HG03095 (cell line): Measurements from ENCODE around the gene NKAIN2.
"Not testable (repeated sequence)": the region's sequence is repeated elsewhere in the genome, so short reads cannot be mapped to it uniquely, and the experiment has no call there.

Experiments used
- ATAC-seq: cut with Tn5 transposase; IDR thresholded peaks from one replicate; pipeline ENCODE4 v1.9.1; 2021; ENCODE audit warnings: moderate library complexity; ENCODE audit not compliant: unreplicated experiment

The NKAIN2 gene

GRCh38 chr6:124412657-124413056, 609.0 kb downstream of the NKAIN2 start:
- ATAC-seq: not testable (repeated sequence)

GRCh38 chr6:124420116-124420840, 616.6 kb downstream of the NKAIN2 start:
- ATAC-seq: no peak

GRCh38 chr6:124423621-124424020, 620.0 kb downstream of the NKAIN2 start:
- no peak for ATAC-seq

GRCh38 chr6:124430740-124431318, 627.2 kb downstream of the NKAIN2 start:
- no peak for ATAC-seq

- ATAC-seq: no peak
Measured at GRCh38 chr6:124432620-124433019, 629.0 kb downstream of the NKAIN2 start.

GRCh38 chr6:124433387-124434160, 629.9 kb downstream of the NKAIN2 start:
- ATAC-seq: no peak

- ATAC-seq: no peak
Measured at GRCh38 chr6:124434421-124434820, 630.8 kb downstream of the NKAIN2 start.

- peak; percentile 45 for ATAC-seq
Measured at GRCh38 chr6:124436803-124437202, 633.1 kb downstream of the NKAIN2 start.

- ATAC-seq: no peak
Measured at GRCh38 chr6:124438546-124439065, 634.9 kb downstream of the NKAIN2 start.

GRCh38 chr6:124441450-124441849, 637.8 kb downstream of the NKAIN2 start:
- ATAC-seq: no peak

GRCh38 chr6:124443541-124443940, 639.9 kb downstream of the NKAIN2 start:
- ATAC-seq: no peak

- no peak for ATAC-seq
Measured at GRCh38 chr6:124445581-124445980, 641.9 kb downstream of the NKAIN2 start.

- no peak for ATAC-seq
Measured at GRCh38 chr6:124446961-124447360, 643.3 kb downstream of the NKAIN2 start.

GRCh38 chr6:124459268-124459667, 655.6 kb downstream of the NKAIN2 start:
- ATAC-seq: no peak

- ATAC-seq: no peak
Measured at GRCh38 chr6:124462750-124463149, 659.1 kb downstream of the NKAIN2 start.

GRCh38 chr6:124463271-124463670, 659.6 kb downstream of the NKAIN2 start:
- no peak for ATAC-seq

GRCh38 chr6:124464600-124464999, 660.9 kb downstream of the NKAIN2 start:
- not testable (repeated sequence) for ATAC-seq

GRCh38 chr6:124466949-124467348, 663.3 kb downstream of the NKAIN2 start:
- ATAC-seq: no peak

- no peak for ATAC-seq
Measured at GRCh38 chr6:124467366-124467765, 663.7 kb downstream of the NKAIN2 start.

- ATAC-seq: no peak
Measured at GRCh38 chr6:124470803-124471202, 667.1 kb downstream of the NKAIN2 start.

GRCh38 chr6:124475176-124475575, 671.5 kb downstream of the NKAIN2 start:
- ATAC-seq: no peak

- ATAC-seq: no peak
Measured at GRCh38 chr6:124478906-124479305, 675.2 kb downstream of the NKAIN2 start.
